Cardiac muscle cell (in vitro differentiated cells and primary cell): ENCODE measurements around the gene RPS6KA3. TPM values are rescaled to one million over a fixed set of nuclear protein-coding genes. Genes with fewer than 3 reads are reported as not detected.
A peak's percentile ranks its signal among the peaks of the same experiment; 100 is the strongest.
"Not testable (repeated sequence)": the region's sequence is repeated elsewhere in the genome, so short reads cannot be mapped to it uniquely, and the experiment has no call there.

ENCODE experiments used
- DNase-seq, 2 donors: peaks; one replicate each; pipeline versions ENCODE4 v3.0.0 to v3.0.0-alpha.2; 2010 to 2017; ENCODE audit warnings: low read depth in 1 of 2, low spot score in 1 of 2
- H3K27ac ChIP-seq: fragments of 200-600 bp; sonication (generic); 2 replicates; pipeline ENCODE4 v1.5.1; 2016
- H3K27me3 ChIP-seq: fragments of 200-600 bp; sonication (generic); 2 replicates; pipeline ENCODE4 v1.6.0; 2016; ENCODE audit warnings: control low read depth
- H3K36me3 ChIP-seq: fragments of 200-600 bp; sonication (generic); 2 replicates; pipeline ENCODE4 v1.5.1; 2016; ENCODE audit warnings: control low read depth
- H3K4me1 ChIP-seq: fragments of 200-600 bp; sonication (generic); 2 replicates; pipeline ENCODE4 v1.8.1; 2017; ENCODE audit warnings: low read depth, mild to moderate bottlenecking, mixed run types
- H3K4me3 ChIP-seq: fragments of 200-600 bp; sonication (generic); 2 replicates; pipeline ENCODE4 v1.5.1; 2016; ENCODE audit warnings: mild to moderate bottlenecking
- H3K9me3 ChIP-seq: fragments of 200-600 bp; sonication (generic); 2 replicates; pipeline ENCODE4 v1.5.1; 2017; ENCODE audit warnings: low read depth, mild to moderate bottlenecking, control low read depth
- CTCF ChIP-seq: IDR thresholded peaks from 2 replicates; pipeline ENCODE4 v1.5.1; 2012; ENCODE audit warnings: low read depth, mild to moderate bottlenecking, low read length
- polyA plus RNA-seq: library from polyadenylated mRNA; unstranded; fragments of >200 nt; fragmentation: Nextera tagmentation; extraction: Ambion mirVana; gene quantifications from 2 replicates; pipeline ENCODE4 v1.2.1, GENCODE V29; 2016
- total RNA-seq: library from RNA; depleted of rRNA; stranded (reverse); fragments of >200 nt; gene quantifications from 2 replicates; pipeline ENCODE4 v1.2.3, GENCODE V29; 2016

RPS6KA3 gene
- total and polyA plus RNA-seq, 2 experiments from 2014 or later: 5.3 to 7.1 TPM

DNA sequence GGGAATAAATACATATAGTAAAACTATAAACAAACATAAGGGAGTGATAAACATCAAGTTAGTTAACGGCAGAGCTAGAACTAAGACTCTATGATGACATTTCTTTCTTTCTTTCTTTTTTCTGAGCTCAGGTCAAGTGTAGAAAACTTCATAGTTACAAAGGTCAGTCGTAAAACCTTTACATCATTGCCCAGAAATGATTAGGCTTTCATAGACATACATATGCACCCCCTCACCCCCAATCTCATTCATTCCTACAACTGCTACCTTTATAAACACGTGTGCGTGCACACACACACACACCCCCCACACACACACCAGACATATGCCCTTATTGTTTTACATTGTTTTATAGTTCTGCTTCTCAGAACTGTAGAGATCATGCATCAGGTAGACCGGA lies 130.8 kb downstream of the RPS6KA3 start:
- no peak for DNase-seq
- Histone ChIP-seq H3K9me3 (no peaks in the 10 kb centered on the region), H3K4me1 (peaks cover 6% of the 10 kb centered on the region), H3K4me3 (no peak overlapping the region), H3K36me3 (peaks cover 16% of the 10 kb centered on the region), H3K27ac (no peak overlapping the region), H3K27me3 (no peaks in the 10 kb centered on the region)
- no peak for TF ChIP-seq CTCF

DNA sequence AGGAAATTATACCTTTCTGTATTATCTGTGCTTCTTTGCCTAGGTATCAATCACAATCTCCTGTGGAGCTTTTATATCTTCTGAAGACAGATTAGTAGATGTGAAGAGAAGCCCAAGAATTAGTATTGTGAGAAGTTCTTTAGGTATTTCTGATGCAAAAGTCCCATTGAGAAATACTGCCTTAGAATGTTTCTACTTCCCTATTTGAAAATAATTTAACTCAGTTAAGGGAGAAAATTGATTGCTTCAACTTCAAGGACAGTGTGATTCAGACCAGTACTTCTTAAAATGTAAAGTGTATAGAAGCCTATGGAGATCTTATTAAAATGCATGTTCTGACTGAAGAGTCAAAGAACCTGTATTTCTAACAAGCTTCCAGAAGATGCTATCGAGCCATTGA lies 134.0 kb downstream of the RPS6KA3 start:
- Histone ChIP-seq H3K36me3 (peaks cover 18% of the 10 kb centered on the region), H3K4me3 (no peak overlapping the region), H3K27me3 (no peaks in the 10 kb centered on the region), H3K4me1 (no peaks in the 10 kb centered on the region), H3K27ac (no peak overlapping the region), H3K9me3 (no peaks in the 10 kb centered on the region)
- no peak for DNase-seq
- TF ChIP-seq CTCF: no peak

DNA sequence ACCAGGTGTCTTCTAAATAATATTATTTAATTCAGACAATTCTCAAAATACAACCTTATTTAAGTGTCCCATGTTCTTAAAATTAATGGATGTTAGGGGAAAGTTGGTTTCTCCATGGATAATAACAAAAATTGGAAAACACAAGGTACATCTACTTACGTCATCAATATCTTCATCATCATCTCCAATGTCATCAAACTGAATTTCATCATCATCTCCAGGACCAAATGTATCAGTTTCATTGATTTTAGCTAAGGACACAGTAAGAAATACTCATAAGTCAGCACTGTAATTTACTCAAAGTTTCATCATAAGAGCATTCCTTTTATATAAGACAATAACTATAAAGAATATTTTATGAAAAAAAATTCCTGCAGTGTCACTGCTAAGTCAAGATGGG lies 136.4 kb downstream of the RPS6KA3 start:
- no peak for DNase-seq
- no peaks in the 10 kb centered on the region for H3K9me3 ChIP-seq
- TF ChIP-seq CTCF: no peak
- H3K4me1 ChIP-seq: no peaks in the 10 kb centered on the region
- peaks cover 12% of the 10 kb centered on the region for H3K36me3 ChIP-seq
- H3K27me3 ChIP-seq: no peaks in the 10 kb centered on the region
- no peak overlapping the region for H3K27ac ChIP-seq
- no peak overlapping the region for H3K4me3 ChIP-seq

DNA sequence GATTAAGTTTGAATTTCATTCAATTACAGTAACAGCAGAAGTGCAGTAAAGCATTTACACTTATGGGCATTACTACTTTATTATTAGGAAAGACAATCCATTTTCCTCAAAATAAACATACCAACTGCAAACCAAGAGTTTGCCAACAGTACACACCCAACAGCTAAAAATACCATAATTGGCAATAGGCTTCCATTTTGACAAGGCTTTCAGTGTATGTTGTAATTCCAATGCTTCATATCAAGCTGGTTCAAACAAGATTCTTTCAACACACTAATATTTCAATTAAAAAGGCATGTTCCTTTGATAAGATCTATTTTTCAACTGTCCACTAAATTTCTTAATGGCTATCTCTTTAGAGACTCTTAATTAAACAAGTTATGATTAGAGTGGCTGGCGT lies 137.2 kb downstream of the RPS6KA3 start:
- H3K27me3 ChIP-seq: no peaks in the 10 kb centered on the region
- no peak for TF ChIP-seq CTCF
- no peak for DNase-seq
- no peaks in the 10 kb centered on the region for H3K4me1 ChIP-seq
- H3K4me3 ChIP-seq: no peak overlapping the region
- no peaks in the 10 kb centered on the region for H3K9me3 ChIP-seq
- no peak overlapping the region for H3K27ac ChIP-seq
- H3K36me3 ChIP-seq: peaks cover 12% of the 10 kb centered on the region

DNA sequence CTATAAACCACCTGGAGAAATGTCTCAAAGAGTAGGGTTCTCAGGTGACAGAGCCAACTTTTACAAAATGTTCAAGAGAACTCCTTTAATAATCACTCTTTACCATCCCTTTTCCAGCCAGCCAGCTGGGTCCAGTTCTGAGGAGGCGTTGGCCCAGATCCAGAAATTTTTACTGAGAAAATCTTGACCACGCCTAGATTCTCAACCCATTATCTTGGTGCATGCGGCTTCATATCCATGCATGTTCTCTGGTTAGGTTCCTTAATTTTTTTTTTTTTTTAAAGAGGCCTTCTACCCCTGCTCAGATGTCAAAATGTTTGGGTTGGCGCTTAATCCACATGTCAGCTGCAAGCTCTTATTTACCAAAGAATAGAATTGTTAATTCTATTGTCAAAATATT lies 138.0 kb downstream of the RPS6KA3 start:
- no peaks in the 10 kb centered on the region for H3K27me3 ChIP-seq
- TF ChIP-seq CTCF: no peak
- no peak for DNase-seq
- peaks cover 12% of the 10 kb centered on the region for H3K36me3 ChIP-seq
- H3K9me3 ChIP-seq: no peaks in the 10 kb centered on the region
- no peak overlapping the region for H3K4me3 ChIP-seq
- no peak overlapping the region for H3K27ac ChIP-seq
- no peaks in the 10 kb centered on the region for H3K4me1 ChIP-seq

DNA sequence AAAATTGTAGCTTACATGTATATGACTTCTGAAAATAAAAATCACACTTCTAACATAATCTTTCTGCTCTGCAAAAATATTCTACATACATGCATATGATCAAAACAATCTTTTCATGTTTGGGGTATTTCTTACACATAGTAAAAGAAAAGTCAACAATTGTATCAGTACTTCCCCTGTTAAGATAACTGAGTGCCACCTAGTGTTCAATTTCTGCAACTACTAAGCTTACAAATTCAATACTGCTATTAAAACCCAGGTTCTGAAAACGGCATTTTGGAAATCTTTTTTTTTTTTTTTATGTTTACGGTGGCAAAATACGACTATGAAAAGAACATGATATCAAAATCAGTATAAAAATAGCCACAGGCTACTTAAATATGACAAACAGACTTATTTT lies 139.3 kb downstream of the RPS6KA3 start:
- not testable (repeated sequence) for H3K27ac ChIP-seq, H3K9me3 ChIP-seq, H3K36me3 ChIP-seq, DNase-seq, H3K4me1 ChIP-seq, H3K4me3 ChIP-seq, H3K27me3 ChIP-seq
- peak; percentile 15 for TF ChIP-seq CTCF

DNA sequence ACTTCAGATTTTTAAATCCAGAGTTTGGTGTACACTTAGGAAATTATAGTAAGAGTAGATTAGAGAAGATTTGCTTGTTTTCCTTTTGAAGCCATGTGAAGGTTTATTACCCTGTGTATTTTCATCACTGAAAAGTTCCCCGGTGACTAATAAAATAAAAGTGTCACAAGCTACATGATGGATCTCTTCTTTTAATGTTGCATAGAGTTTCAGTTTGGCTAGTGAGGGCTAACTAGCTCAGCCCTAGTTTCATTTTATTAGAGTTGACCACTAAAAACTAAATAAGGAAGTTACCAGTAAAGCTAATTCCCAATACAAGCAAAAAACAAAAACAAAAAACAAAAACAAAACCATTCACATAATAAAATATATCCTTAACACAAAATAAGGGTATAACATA lies 139.9 kb downstream of the RPS6KA3 start:
- not testable (repeated sequence) for DNase-seq, H3K4me1 ChIP-seq, H3K9me3 ChIP-seq, H3K36me3 ChIP-seq, H3K27me3 ChIP-seq, H3K4me3 ChIP-seq, H3K27ac ChIP-seq
